Measurements from ENCODE around the gene EXOC2.

Gene EXOC2

GRCh38 chr6:527989-528673, 164.8 kb downstream of the EXOC2 start:
- no peak for DNase-seq (ENCODE audit: low read depth in 1 of 2, low spot score in 1 of 2)

- no peak for DNase-seq (ENCODE audit: low read depth in 1 of 2, low spot score in 1 of 2)
Measured at GRCh38 chr6:524803-525202, 168.1 kb downstream of the EXOC2 start.

- no peak for DNase-seq (ENCODE audit: low read depth in 1 of 2, low spot score in 1 of 2)
Measured at GRCh38 chr6:520820-521219, 172.1 kb downstream of the EXOC2 start.

- DNase-seq (ENCODE audit: low read depth in 1 of 2, low spot score in 1 of 2), result no peak
Measured at GRCh38 chr6:518218-518617, 174.7 kb downstream of the EXOC2 start.

- DNase-seq (ENCODE audit: low read depth in 1 of 2, low spot score in 1 of 2), result no peak
Measured at GRCh38 chr6:516213-516612, 176.7 kb downstream of the EXOC2 start.

- no peak for DNase-seq (ENCODE audit: low read depth in 1 of 2, low spot score in 1 of 2)
Measured at GRCh38 chr6:515267-515666, 177.7 kb downstream of the EXOC2 start.

GRCh38 chr6:514396-514978, 178.5 kb downstream of the EXOC2 start:
- no peak for DNase-seq (ENCODE audit: low read depth in 1 of 2, low spot score in 1 of 2)

GRCh38 chr6:513961-514360, 179.0 kb downstream of the EXOC2 start:
- DNase-seq (ENCODE audit: low read depth in 1 of 2, low spot score in 1 of 2), result no peak

GRCh38 chr6:513058-513457, 179.9 kb downstream of the EXOC2 start:
- DNase-seq (ENCODE audit: low read depth in 1 of 2, low spot score in 1 of 2), result no peak

- DNase-seq (ENCODE audit: low read depth in 1 of 2, low spot score in 1 of 2), result no peak
Measured at GRCh38 chr6:511488-512137, 181.3 kb downstream of the EXOC2 start.

- no peak for DNase-seq (ENCODE audit: low read depth in 1 of 2, low spot score in 1 of 2)
Measured at GRCh38 chr6:509676-510075, 183.3 kb downstream of the EXOC2 start.

GRCh38 chr6:508614-509013, 184.3 kb downstream of the EXOC2 start:
- no peak for DNase-seq (ENCODE audit: low read depth in 1 of 2, low spot score in 1 of 2)

GRCh38 chr6:508006-508405, 184.9 kb downstream of the EXOC2 start:
- DNase-seq (ENCODE audit: low read depth in 1 of 2, low spot score in 1 of 2), result no peak

- no peak for DNase-seq (ENCODE audit: low read depth in 1 of 2, low spot score in 1 of 2)
Measured at GRCh38 chr6:506920-507622, 185.9 kb downstream of the EXOC2 start.

GRCh38 chr6:506508-506907, 186.4 kb downstream of the EXOC2 start:
- peak in 1 of 2 donors; percentile 34 for DNase-seq (ENCODE audit: low read depth in 1 of 2, low spot score in 1 of 2)

GRCh38 chr6:505374-505773, 187.6 kb downstream of the EXOC2 start:
- DNase-seq (ENCODE audit: low read depth in 1 of 2, low spot score in 1 of 2), result no peak

GRCh38 chr6:504446-504980, 188.4 kb downstream of the EXOC2 start:
- no peak for DNase-seq (ENCODE audit: low read depth in 1 of 2, low spot score in 1 of 2)

- DNase-seq (ENCODE audit: low read depth in 1 of 2, low spot score in 1 of 2), result no peak
Measured at GRCh38 chr6:503610-504362, 189.2 kb downstream of the EXOC2 start.

- no peak for DNase-seq (ENCODE audit: low read depth in 1 of 2, low spot score in 1 of 2)
Measured at GRCh38 chr6:502761-503160, 190.2 kb downstream of the EXOC2 start.

GRCh38 chr6:501891-502601, 190.9 kb downstream of the EXOC2 start:
- peak; percentile 20 to 54 for DNase-seq (ENCODE audit: low read depth in 1 of 2, low spot score in 1 of 2)

All from activated T-helper 1 cell treated with anti-CD3 and anti-CD28 coated beads, Interleukin-2, amount 50 U/mL, for 16 hours (primary cell).